HepG2 (cell line): ENCODE data around the gene EIF5. TPM values are rescaled to one million over a fixed set of nuclear protein-coding genes. Genes with fewer than 3 reads are reported as not detected.

Experiments
- ATAC-seq: fragments of 200-7000 bp; cut with Tn5 transposase; 3 replicates; pipeline ENCODE4 v1.9.1; 2020; ENCODE audit warnings: mild to moderate bottlenecking, moderate library complexity
- BruUV-seq: library from RNA; stranded (reverse); fragments of 400-500 nt; replicated peaks from 2 replicates; lab custom pipeline; 2021; lab: Mats Ljungman, UMichigan
- CTCF ChIA-PET: fragments of 300-600 bp; formaldehyde crosslinking; extraction: SDS; loops from one replicate; lab custom pipeline; 2021; ENCODE audit warnings: low total read pairs, inconsistent platforms, low intra/inter-chr PET ratio; lab: Yijun Ruan, JAX
- POLR2A ChIA-PET: fragments of 350-600 bp; sonication (Branson Sonifier 250); formaldehyde crosslinking; loops from one replicate; lab custom pipeline; 2020; ENCODE audit warnings: antibody characterized with exemption, inconsistent platforms; lab: Yijun Ruan, JAX
- DNase-seq: peaks from one replicate; pipeline ENCODE4 v3.0.0-alpha.2; 2015; ENCODE audit warnings: low spot score
- FAIRE-seq: peaks from 3 replicates; lab custom pipeline; 2011; peaks lifted over from hg19 to GRCh38; lab: Jason Lieb, UNC
- H2AFZ ChIP-seq: one replicate; pipeline ENCODE4 v1.6.1; 2011; ENCODE audit warnings: low read length, inconsistent platforms
- H3K27ac ChIP-seq: fragments of 300-600 bp; 3 replicates; pipeline ENCODE4 v1.8.0; 2011; ENCODE audit warnings: mixed run types, mild to moderate bottlenecking, mixed read lengths, low read length, inconsistent platforms; ENCODE audit not compliant: insufficient read depth; ENCODE audit errors: extremely low read length
- H3K27me3 ChIP-seq, 2 experiments: fragments of 200-600 bp in 1 of 2; 2 replicates in 1 of 2; 3 replicates in 1 of 2; pipeline versions ENCODE4 v1.6.0 to v1.8.0; 2011; ENCODE audit warnings: low read length in 2 of 2, mild to moderate bottlenecking in 2 of 2, moderate library complexity in 2 of 2, inconsistent platforms in 1 of 2; ENCODE audit not compliant: insufficient read depth in 2 of 2, control insufficient read depth in 1 of 2
- H3K36me3 ChIP-seq, 2 experiments: fragments of 200-600 bp in 1 of 2; replicated peaks in 1 of 2; 2 replicates in 1 of 2; 3 replicates in 1 of 2; pipeline versions ENCODE4 v1.5.1 to v1.8.0; 2011; ENCODE audit warnings: low read length in 2 of 2, inconsistent platforms in 1 of 2; ENCODE audit not compliant: insufficient read depth in 2 of 2, control insufficient read depth in 1 of 2
- H3K4me1 ChIP-seq: 2 replicates; pipeline ENCODE4 v1.5.1; 2012; ENCODE audit warnings: low read length, inconsistent platforms; ENCODE audit not compliant: insufficient read depth
- H3K4me2 ChIP-seq: 2 replicates; pipeline ENCODE4 v1.6.0; 2011; ENCODE audit warnings: low read depth, low read length, inconsistent platforms
- H3K4me3 ChIP-seq, 3 experiments: fragments of 200-600 bp in 1 of 3; sonication (generic), shearing (Covaris generic) in 1 of 3; replicated peaks in 1 of 3; 2 replicates each; pipeline ENCODE4 v1.5.1; 2011 to 2016; ENCODE audit warnings: low read length in 3 of 3, inconsistent platforms in 2 of 3, low read depth in 2 of 3, mild to moderate bottlenecking in 2 of 3, control low read depth in 1 of 3, mixed read lengths in 1 of 3; ENCODE audit not compliant: insufficient read depth in 1 of 3
- H3K79me2 ChIP-seq: one replicate; pipeline ENCODE4 v1.6.1; 2011; ENCODE audit warnings: low read length, inconsistent platforms; ENCODE audit not compliant: insufficient read depth
- H3K9ac ChIP-seq: 2 replicates; pipeline ENCODE4 v1.6.0; 2011; ENCODE audit warnings: mild to moderate bottlenecking, low read depth, low read length, inconsistent platforms; ENCODE audit not compliant: insufficient read depth
- H3K9me3 ChIP-seq: 2 replicates; pipeline ENCODE4 v1.5.1; 2012; ENCODE audit warnings: mild to moderate bottlenecking, low read length
- H4K20me1 ChIP-seq: 2 replicates; pipeline ENCODE4 v1.6.0; 2011; ENCODE audit warnings: inconsistent platforms, mild to moderate bottlenecking, low read length, moderate library complexity; ENCODE audit not compliant: insufficient read depth
- ATM ChIP-seq: fragments of 450-650 bp; IDR thresholded peaks from 2 replicates; pipeline ENCODE4 v1.7.1; 2017; ENCODE audit warnings: mild to moderate bottlenecking, borderline replicate concordance
- BCL3 ChIP-seq: sonication (generic); formaldehyde crosslinking; IDR thresholded peaks from 2 replicates; pipeline ENCODE4 v1.5.1; 2020; ENCODE audit warnings: mild to moderate bottlenecking, missing genetic modification reagents, moderate library complexity
- MAFF ChIP-seq: IDR thresholded peaks from 2 replicates; pipeline ENCODE4 v1.6.1; 2011; ENCODE audit warnings: low read depth, low read length, improper control_type of control experiment
- ZNF556 ChIP-seq: sonication (generic); formaldehyde crosslinking; IDR thresholded peaks from 2 replicates; pipeline ENCODE4 v1.4.0; 2020; ENCODE audit warnings: mild to moderate bottlenecking, missing genetic modification reagents, borderline replicate concordance
- ZNF576 ChIP-seq: sonication (generic); formaldehyde crosslinking; IDR thresholded peaks from 2 replicates; pipeline ENCODE4 v1.4.0; 2020; ENCODE audit warnings: mild to moderate bottlenecking, missing genetic modification reagents
- WGBS: methylation state at CpG from one replicate; pipeline ENCODE4 v1.1.6; 2017; ENCODE audit warnings: low lambda C conversion rate; 5-methylcytosine and 5-hydroxymethylcytosine counted together
- in situ Hi-C: cut with HindIII; loops from 2 replicates; pipeline ENCODE4 v1.10.0; 2017; ENCODE audit warnings: low pct_unique_long_range_greater_than_20kb; ENCODE audit not compliant: extremely low pct_ligation_motif_present
- intact Hi-C: fragments of 100-400 bp; cut with micrococcal nuclease; formaldehyde crosslinking; loops from one replicate; pipeline ENCODE4 v1.10.0; 2022; ENCODE audit not compliant: unreplicated experiment
- polyA plus RNA-seq, 8 experiments: library from polyadenylated mRNA; depleted of rRNA in 3 of 8; stranded (reverse) in 7 of 8; unstranded in 1 of 8; fragments of >200 nt; fragmentation: Illumina TruSeq in 4 of 8; extraction: Trizol in 4 of 8; gene quantifications; 2 replicates each; pipeline versions ENCODE4 v1.2.1 to v1.2.3, GENCODE V29; 2011 to 2016; ENCODE audit warnings: low read depth in 4 of 8, missing spikeins in 1 of 8, mixed read lengths in 1 of 8; ENCODE audit not compliant: insufficient read depth in 1 of 8
- total RNA-seq, 5 experiments: library from RNA; depleted of rRNA; stranded (reverse); fragments of >200 nt; fragmentation: Illumina TruSeq; extraction: Trizol; gene quantifications; 2 replicates each; pipeline ENCODE4 v1.2.3, GENCODE V29; 2016; ENCODE audit warnings: low read depth in 1 of 5
- TF ChIP-seq, protein P1 (sequence below): sonication (generic); formaldehyde crosslinking; IDR thresholded peaks from 2 replicates; pipeline ENCODE4 v1.4.0; 2020; ENCODE audit warnings: missing genetic modification reagents
- TF ChIP-seq, protein P2 (sequence below): sonication (generic); formaldehyde crosslinking; IDR thresholded peaks from 2 replicates; pipeline ENCODE4 v1.5.1; 2020; ENCODE audit warnings: mild to moderate bottlenecking, missing genetic modification reagents, moderate library complexity
- TF ChIP-seq, protein P3 (sequence below): sonication (generic); IDR thresholded peaks from 2 replicates; pipeline ENCODE4 v1.6.1; 2016; ENCODE audit warnings: low read depth, borderline replicate concordance

The EIF5 gene
- total and polyA plus RNA-seq, 2 of the 13 experiments (the other 11 are each of a cell fraction or from before 2014, with no cell fraction given) = 189 to 281 TPM

- TF ChIP-seq ZNF576 (CRISPR knock-in tag) (no peak), ATM (no peak), ZNF556 (CRISPR knock-in tag) (no peak), BCL3 (CRISPR knock-in tag) (no peak), MAFF (no peak)
- TF ChIP-seq, protein P1, sequence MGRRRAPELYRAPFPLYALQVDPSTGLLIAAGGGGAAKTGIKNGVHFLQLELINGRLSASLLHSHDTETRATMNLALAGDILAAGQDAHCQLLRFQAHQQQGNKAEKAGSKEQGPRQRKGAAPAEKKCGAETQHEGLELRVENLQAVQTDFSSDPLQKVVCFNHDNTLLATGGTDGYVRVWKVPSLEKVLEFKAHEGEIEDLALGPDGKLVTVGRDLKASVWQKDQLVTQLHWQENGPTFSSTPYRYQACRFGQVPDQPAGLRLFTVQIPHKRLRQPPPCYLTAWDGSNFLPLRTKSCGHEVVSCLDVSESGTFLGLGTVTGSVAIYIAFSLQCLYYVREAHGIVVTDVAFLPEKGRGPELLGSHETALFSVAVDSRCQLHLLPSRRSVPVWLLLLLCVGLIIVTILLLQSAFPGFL (CRISPR knock-in tag) = no peak
Observed at GRCh38 chr14:103315351-103315911, 18.6 kb upstream of the EIF5 start (continued).

DNA sequence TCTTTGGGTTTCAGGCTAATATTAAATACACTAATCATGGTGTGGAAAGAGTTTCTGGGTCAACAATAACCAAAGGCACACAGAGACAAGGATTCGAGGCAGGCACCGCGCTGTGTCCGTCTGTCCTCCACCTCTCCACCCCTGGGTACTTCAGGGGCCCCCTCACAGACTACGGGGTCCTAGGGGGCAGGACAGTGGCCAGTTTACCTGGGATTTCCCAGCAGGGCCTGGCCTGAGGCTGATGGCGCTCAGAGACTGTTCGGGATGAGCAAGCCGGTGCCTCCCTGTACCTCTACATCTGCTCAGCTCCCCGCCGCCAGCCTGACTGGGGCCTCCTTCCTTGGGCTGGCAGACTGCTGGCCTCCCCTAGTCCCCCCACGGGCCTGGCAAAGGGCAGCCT, 18.1 kb upstream of the EIF5 start:
- TF ChIP-seq, protein P2, sequence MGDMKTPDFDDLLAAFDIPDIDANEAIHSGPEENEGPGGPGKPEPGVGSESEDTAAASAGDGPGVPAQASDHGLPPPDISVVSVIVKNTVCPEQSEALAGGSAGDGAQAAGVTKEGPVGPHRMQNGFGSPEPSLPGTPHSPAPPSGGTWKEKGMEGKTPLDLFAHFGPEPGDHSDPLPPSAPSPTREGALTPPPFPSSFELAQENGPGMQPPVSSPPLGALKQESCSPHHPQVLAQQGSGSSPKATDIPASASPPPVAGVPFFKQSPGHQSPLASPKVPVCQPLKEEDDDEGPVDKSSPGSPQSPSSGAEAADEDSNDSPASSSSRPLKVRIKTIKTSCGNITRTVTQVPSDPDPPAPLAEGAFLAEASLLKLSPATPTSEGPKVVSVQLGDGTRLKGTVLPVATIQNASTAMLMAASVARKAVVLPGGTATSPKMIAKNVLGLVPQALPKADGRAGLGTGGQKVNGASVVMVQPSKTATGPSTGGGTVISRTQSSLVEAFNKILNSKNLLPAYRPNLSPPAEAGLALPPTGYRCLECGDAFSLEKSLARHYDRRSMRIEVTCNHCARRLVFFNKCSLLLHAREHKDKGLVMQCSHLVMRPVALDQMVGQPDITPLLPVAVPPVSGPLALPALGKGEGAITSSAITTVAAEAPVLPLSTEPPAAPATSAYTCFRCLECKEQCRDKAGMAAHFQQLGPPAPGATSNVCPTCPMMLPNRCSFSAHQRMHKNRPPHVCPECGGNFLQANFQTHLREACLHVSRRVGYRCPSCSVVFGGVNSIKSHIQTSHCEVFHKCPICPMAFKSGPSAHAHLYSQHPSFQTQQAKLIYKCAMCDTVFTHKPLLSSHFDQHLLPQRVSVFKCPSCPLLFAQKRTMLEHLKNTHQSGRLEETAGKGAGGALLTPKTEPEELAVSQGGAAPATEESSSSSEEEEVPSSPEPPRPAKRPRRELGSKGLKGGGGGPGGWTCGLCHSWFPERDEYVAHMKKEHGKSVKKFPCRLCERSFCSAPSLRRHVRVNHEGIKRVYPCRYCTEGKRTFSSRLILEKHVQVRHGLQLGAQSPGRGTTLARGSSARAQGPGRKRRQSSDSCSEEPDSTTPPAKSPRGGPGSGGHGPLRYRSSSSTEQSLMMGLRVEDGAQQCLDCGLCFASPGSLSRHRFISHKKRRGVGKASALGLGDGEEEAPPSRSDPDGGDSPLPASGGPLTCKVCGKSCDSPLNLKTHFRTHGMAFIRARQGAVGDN (CRISPR knock-in tag) = peak; percentile 27; the same call in 1 of the 2 replicates
- TF ChIP-seq, protein P3, sequence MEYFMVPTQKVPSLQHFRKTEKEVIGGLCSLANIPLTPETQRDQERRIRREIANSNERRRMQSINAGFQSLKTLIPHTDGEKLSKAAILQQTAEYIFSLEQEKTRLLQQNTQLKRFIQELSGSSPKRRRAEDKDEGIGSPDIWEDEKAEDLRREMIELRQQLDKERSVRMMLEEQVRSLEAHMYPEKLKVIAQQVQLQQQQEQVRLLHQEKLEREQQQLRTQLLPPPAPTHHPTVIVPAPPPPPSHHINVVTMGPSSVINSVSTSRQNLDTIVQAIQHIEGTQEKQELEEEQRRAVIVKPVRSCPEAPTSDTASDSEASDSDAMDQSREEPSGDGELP = no peak
- Histone ChIP-seq H3K79me2 (no peaks in the 10 kb centered on the region), H3K4me1 (peaks cover 41% of the 10 kb centered on the region), H3K4me3 (peak overlapping the region in 2 of 3 experiments; percentile 29 to 66; a peak in 2 of 6 replicates), H3K36me3 (no peaks in the 10 kb centered on the region), H3K4me2 (peak overlapping the region; percentile 94), H3K9me3 (no peaks in the 10 kb centered on the region), H3K9ac (peak overlapping the region; percentile 45; the same call in 1 of the 2 replicates), H3K27ac (no peak overlapping the region), H4K20me1 (no peaks in the 10 kb centered on the region), H2AFZ (no peak overlapping the region), H3K27me3 (peaks cover 4 to 18% of the 10 kb centered on the region in 2 experiments; a peak in 4 of 5 replicates)
- 0% methylated on average over 3 of the region's 11 CpGs for WGBS
- ATAC-seq (peak; percentile 17), FAIRE-seq (no peak), DNase-seq (no peak)
- no TSS peak for BruUV-seq
- ChIA-PET POLR2A (interaction anchor here (1.1 to 1.9 kb wide), 2 partner anchors 14 to 18 kb away, joined by 6 to 14 read pairs; partner anchors contain the start of gene EIF5), CTCF (no interaction called here)
- in situ Hi-C loops = no loop called here
- intact Hi-C loops = no loop called here
